NCI-H526 treated with DMSO at 0.1 percent for 48 hours (cell line): ENCODE results near the gene PRDM16.

Experiments used
- DNase-seq: peaks from one replicate; lab custom pipeline; 2025; lab: John Stamatoyannopoulos, UW

Gene PRDM16

DNA sequence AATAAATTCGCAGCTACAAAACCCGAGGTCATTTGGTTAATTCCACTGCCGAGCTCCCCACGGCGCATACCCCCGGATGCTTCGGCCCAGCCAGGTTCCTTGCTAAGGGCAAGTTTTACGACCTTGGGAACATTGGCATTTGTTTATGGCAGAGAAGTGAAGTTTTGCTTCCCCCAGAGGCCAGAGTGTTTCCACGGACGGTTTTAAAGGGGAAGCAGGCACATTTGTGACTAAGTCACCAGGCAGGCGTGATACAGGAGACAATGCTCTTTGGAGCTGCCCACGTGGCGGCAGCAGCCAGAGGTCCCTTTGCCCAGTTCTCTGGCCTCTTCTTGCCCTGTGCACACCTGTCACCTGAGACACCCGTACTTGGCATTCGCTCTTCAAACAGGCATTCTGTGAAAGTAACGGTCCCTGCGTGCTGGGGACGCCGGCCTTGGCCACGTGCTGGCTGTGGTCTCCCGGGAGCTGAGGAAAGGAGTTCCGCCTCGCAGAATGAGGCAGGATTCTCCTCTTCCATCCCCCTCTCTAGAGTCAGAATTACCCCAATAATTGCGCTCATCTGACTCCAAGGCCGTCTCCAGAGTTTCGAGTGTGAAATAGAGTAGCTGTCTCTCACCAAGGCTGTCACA, 138.3 kb downstream of the PRDM16 start:
- DNase-seq = no peak

DNA sequence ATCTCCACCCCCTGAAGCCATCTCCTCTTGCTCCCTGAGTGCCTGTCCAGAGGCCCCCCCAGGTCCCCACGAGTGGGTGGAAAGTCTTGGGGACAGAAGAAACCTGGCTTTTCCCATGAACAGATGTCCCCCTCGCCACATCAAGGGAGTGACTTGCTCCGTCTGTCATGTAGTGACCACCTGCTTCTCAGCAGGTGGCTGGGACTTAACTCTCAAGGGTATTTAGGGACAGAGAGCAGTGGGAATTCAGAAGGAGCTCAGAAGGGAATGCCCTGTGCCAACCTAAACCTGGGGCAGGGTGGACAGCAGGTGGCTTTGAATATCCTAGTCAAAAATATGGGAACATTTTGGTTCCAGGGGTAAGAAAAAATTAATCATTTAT, 139.8 kb downstream of the PRDM16 start:
- DNase-seq = no peak

DNA sequence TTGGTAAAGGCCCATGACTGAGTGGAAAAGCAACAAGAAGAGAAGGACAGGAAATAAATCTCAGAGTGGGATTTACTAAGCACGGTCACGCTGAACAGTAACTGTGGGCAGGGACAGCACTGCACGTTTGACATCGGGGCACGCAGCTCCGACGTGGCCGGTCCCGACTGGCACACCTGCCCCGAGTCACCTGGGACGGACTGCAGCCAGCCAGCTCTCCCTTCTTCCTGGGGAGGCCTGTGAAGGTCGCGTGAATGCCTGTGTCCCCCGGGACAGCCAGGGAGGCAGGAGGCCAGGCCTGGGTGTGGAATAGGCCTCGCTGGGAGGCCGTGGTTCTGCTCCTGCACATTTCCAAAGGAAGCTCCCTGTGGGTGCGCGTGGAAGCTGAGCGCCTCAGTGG, 140.2 kb downstream of the PRDM16 start:
- no peak for DNase-seq

DNA sequence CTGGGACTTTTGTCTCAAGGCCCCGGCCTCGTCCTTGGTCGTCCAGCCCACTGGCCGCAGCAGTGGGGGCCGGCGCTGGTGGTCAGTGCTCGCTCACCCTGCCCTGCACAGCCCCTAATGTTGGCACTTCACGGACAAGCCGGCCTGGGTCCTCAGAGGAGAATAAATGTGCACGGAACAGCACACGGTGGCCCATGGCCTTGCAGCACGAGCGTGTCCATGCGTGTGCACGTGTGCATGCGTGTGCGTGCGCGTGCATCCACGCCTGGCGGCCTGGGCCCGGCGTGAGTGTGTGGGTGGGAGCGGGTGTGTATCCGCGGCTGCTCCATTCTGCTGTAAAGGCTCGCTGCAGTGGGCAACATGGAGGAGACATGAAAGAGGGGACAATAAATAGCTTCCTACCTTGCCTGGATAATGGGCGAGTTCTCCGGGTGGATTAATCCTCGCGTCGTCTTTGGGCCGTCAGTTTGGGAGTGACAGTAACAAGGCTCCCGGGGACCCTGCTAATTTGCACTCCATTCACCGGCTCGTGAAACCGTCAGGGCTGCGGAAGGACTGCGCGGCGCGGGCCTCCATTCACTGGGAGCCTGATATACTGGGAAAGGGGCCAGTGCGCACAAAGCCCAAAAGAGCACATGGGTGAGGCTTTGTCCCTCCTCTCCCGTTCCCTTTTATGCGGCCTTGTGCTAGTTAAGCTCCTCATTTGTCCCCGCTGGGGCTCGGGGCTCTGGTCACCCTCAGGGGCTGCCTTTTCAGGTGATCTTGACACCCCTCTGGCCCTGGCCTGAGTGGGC, 142.8 kb downstream of the PRDM16 start:
- DNase-seq = no peak

DNA sequence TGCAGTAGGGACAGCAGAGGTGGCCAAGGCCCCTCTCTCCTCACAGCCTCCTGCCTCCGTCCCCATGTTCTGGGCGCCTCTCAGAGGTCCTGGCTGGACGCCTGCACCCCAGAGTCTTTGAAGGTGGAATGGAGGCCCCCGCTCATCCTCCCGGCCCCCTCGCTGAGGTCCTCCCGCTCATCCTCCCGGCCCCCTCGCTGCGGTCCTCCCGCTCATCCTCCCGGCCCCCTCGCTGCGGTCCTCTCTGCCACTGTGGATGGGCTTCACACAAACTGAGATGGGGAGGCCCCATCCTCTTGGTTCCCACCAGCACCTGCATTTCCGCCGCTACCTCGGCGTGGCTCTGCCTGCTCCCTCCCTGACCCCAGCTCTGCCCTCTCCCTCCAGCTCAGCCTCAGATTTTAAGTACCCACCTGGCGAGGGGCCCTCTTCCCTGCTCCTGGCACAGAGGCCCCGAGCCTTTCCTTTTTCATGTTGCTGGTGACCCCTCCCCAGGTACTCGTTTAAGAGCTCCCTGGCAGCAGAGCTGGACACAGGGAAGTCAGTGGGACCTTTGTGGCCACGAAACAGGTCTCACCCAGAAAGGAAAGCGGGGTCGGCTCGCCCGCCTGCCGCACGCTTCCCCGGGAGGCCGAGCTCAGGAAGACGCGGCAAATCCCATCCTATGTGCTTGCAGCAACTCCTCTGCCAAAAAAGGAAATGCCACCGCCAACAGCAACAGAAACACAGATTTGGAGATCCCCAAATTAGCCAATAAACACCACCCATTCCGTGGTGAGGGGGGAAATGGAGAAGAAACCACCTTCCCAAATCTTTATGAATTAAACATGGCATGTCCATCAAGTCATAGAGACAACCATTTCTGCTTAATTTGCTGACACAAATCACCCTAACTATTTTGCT, 143.7 kb downstream of the PRDM16 start:
- DNase-seq = no peak

DNA sequence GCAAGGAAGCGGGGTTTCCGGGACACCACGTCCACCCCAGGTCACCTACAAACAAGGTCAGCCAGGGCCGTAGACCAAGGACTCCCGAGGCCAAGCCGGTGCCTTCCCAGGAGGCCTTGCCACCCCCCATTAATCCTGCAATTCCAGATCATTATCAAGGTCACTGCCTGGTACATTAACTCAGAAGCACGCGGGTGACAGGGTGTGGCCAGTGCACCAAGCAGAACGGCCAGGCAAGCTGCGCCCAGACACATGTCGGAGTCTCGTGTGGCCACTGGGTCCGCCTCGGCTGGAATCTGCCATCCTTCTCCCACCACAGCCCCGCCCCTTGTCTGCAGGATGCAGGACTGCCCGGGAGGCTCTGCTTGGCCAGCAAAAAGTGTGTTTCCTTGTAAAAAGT, 144.7 kb downstream of the PRDM16 start:
- DNase-seq = no peak

DNA sequence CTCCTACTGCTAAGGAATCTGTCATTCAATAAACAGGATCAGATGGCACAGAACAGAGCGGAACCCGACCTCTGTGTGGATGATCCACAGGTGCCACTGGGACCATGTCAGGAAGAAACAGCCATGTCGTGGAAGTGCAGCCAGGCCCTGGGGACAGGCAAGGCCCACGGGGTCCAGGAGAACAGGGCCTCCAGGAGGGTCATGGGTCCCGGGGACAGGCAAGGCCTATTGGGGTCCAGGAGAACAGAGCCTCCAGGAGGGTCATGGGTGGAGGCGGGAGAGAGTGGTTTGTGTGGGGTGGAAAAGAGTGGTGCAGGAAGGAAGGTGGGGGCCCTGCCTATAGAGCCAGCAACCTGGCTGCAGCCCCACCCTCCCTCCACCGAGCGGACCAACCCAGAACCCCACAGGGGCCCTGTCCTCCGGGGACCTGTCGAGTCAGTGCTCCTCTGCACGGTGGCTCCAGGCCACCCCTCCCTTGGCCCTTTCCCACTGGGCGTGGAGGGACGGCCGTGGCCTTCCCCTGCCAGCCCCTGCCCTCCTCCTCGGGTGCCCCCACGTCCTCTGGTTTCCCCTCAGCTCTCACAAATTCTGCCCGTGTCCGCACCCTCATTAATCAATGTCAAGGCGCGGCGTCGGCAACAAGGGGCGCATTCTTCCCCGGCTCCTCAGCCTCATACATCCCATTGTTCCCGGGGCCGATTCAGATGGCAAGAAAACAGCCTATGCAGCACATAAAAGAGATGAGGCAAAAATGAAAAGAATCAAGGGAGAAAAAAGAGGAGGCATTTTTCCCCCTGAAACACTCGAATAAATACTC, 146.4 kb downstream of the PRDM16 start:
- DNase-seq = no peak

DNA sequence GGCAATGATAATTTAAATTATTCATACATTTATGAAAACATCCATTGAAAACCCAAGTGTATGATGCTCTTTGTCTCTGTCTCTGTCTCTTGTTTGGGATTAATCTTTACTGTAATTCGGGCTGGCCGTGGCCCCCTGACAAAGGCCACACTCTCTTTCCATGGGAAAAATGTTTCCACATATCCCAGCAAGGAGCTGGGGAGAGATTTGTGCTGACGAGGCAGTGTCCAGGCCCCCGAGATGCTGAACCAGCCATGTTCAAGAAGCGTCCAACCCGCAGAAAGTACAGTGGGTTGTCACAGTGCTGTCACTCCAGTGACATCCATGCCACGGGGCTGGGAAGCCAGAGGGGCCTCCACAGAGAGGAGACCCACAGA, 147.0 kb downstream of the PRDM16 start:
- no peak for DNase-seq

DNA sequence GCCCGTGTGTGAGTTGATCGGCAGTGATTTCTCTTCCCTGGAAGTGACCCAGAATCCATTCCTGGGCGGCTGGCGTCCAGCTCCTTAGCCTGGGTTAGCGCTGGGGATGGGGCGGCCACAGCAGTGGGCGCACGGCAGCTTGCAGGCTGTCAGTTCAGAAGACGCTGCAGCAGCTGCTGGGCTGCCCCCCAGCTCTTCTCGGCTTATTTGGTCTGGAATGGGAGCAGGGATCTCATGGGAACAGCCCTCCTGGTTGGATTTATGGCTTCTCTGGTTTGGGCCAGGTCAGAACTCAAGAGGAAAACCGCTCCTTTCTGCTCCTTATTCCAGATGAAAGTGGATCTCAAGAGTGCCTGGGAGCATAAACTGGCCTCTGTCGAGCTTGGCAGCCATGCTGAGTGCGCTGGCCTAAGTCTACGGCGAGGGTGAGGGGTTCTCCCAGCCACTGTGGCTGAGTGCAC, 148.2 kb downstream of the PRDM16 start:
- no peak for DNase-seq

DNA sequence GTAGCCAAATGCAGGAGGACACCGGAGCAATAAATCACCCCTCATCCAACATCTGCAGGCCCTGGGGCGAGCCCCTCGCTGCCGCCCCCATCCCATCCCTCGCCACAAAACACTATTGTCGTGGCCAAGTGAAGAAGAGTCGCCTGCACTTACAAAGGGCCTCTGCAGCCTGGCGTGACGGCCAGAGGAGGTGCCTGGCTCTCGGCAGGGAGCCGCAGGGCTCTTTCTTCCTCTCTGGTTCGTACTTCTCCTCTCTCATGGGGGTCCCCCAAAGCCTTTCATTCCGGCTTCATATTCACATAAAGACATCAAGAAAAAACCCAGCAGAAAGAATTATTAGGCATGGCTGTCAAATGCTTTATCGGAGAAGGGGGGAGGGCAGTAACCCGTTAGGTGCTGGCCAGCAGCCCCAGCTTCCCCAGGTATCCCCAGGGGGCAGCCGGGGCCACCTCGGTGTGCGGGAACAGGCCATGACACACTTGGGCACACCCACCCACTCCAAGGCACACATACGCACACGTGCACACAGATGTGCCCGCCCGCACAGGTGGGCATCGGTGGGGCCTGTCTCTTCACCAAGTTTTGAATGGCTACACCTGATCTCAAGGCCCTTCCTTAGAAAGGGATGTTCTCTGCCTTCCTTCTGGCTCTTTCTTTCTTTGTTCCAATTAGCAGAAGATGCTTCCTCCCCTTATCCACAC, 149.1 kb downstream of the PRDM16 start:
- DNase-seq = no peak

DNA sequence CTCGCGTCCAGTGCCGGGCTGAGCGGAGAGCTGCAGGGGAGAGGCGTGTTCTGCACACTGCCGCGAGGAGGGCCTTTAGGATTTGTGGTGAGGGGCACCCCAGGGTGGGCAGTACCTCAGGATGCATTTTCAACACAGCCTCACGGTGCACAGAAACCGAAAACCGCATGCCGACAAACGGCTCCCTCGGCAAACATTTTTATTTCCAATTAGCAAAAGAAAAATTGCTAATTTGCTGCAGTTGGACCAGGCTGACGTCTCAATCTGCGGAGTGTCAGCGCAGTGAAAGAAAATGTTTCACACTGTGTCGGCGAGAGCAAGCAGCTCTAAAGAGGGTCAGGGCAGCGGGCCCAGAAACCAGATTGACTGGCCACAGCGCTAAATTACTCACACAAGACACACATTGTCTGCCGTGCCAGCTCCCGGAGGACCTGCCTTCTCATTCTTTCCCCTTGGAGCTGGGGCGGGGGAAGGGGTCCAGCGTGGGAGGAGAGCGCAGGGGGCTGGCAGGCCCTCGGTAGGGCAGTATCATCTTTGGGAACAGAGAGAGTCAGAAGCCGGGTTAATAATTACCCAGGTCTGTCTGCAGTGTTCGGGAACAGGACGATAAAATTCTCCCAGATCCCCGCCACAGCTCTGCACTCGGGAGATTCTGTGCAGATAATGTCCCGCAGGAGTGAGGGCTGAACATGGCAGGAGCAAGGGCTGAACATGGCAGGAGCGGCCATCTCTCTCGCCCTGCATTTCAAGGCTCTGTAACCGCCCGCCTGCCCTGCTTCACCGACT, 150.2 kb downstream of the PRDM16 start:
- peak; percentile 12 for DNase-seq

DNA sequence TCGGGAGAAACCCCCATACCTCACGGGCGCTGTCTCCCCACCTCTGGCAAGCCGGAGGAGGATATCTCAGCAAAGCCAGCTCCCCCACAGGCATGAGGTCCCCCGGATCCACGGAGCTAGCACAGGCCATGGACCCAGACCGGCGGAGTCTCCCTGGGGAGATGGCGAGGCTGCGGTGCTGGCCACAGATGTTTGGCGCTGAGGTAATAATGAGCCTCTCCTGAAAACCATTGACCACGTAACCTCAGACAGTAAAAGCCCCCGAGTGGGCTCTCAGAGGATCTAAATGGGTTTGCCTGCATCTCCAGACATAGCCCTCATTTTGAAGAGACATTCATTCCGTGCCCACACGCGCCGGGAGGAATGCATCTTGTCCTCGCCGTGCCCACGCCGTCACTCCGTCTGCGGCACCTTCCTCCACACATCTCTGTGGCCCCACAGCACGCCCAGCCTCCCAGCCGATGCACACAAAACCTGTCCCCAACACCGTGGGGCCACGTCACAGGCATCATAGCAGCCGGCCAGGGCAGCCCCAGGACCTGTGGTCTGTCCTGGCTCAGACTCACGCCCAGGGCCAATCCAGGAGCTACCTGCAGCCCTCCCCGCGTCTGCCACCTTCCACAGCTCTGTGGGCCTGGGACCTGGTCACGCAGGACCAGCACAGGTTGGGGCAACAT, 150.9 kb downstream of the PRDM16 start:
- no peak for DNase-seq

DNA sequence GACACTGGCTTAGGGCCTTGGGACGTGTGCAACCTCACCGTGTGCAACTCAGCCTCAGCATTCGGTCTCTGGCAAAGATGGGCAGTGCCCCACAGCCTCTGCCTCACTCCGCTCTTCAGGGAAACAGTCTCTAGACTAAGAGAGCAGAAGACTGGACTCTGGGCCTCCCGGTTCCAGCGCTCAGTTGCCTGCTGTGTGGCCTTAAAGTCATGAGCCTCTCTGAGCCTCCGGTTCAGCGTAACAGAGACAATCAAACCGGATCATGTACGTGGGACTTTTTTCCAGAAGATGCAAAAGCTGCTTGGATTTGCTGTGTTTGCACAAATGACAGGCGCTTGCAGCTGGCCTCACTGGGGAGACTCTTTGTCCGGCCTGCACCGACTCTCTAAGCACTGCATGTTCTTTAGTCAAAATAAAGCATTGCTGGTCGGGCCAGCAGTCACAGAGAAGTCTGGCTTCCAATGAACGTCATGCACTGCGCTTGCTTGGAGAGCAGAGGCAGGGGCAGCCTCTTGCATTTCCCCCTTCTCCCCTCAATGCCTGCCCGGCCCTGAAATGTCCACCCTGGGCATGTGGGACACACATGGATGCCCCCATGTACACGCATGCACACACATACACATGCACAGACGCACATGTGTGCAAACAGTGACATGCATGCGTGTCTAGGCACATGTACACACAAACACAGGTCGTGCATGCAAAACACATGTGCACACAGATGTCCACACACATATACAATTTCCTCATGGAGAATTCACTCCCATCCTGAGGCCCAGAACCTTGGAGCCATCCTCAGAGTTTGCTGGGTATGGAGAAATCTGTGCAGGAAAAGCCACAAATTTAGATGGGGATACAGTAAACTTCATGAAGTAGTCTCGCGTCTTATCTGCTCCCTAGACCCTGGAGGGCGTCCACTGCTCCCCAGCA, 152.4 kb downstream of the PRDM16 start:
- no peak for DNase-seq

DNA sequence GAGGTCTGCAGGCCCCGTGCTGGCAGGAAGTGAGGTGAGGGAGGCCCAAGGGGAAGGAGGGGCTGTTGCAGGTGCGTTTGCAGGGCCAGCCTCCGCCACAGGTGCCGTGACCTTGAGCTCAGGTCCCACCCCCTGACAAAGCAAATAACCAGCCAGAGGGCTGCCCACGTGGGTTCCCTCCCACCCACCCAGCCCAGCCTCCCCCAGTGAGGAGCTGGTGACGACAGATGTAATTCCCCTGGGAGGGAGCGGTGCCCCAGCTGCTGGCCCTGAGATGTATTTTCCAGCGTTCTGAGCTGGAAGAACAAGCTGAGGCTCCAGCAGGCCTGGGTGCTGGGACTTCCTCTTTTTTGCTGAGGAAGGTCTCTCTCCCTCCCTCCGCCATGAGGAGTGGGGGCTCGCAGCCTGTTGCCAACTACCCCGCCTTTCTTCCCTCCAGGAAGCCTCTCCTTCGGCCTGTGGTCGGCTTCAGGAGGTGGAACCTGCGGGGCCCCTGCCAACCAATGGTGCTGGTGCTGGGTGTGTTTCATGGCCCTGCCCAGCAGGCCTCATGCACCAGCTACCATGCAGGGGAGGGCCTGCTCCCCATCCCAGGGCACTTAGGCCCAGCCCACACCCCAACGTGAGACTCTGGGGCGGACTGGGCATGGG, 153.2 kb downstream of the PRDM16 start:
- DNase-seq = no peak

DNA sequence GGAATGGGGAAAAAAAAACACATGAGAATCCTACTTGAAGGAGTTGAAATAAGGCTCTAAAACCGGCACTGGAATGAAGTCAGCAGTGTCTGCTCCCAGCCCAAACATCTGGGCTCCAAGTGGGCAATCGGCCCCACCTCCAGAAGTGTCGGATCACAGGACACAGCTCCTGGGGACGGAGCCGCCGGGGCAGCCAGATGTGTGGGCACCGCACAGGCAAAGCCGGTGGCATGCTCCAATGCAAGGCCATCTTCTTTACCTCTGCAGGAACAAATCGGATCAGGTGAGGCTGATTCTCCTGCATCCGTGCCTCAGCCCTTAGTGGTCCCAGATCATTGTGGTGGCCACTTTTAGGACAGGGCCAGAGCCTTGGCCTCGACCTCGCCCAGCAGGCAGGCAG, 156.7 kb downstream of the PRDM16 start:
- no peak for DNase-seq

DNA sequence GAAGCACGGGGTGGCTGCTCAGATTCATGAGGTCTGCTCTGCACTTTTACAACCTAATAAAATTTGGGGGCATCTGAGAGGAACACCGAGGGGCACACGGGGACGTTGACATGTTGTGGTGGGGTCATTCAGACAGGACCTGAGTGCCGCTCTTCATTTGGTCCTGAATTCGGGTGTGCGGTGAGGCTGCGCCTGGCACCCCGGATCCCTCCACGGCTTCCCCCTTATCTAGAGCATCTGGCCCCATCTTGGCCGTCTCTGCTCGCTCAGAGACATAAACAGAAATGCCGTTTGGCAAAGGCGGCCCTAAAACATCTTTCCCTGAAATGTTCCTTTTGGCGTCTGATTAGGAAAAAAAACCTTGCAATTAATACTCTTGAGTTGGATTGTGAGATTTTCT, 157.2 kb downstream of the PRDM16 start:
- DNase-seq = no peak

DNA sequence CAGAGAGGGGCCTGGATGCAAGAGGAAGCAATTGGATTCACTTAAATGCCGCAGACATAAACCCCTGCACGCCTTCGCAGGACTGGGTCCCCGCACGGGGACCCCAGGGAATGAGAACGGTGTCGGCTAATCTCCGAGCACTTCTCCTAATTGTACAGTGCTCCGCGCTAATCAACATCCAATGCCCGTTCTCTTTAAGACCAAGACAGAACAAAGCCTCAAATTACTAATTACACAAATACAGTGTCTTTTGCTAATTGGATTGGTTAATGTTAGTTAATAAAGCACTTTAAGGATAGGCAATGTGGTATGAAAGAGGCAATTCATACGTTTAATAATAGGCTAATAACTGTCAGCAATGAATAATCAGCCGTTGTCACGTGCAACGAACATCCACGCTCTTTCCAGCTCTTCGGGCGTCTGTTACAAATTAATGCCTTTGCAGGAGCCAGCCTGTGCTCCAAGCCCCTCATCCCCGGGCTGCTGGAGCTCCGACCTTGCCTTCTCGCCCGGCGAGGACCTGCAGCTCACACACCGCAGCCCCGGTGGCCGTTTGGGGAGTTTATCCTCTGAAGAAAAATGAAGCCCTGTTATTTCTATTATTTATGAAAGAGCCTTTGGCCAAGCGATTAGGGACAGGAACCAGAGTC, 157.8 kb downstream of the PRDM16 start:
- no peak for DNase-seq

DNA sequence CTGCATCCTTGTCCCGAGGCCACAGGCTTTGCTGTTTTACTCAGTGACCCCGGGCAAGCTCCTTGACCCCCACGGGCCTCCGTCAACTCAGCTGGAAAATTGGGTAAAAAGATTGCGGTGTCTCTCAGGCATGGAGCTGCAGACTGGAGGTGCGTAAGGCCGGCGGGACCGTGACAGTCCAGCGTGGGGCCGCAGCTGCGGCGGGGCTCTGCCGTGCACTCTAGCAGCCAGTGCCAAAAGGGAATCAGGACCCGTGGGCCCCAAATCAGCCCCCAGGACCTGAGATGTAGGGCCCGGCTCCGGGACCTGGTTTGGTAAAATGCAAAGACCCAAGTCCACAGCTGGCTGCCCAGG, 158.3 kb downstream of the PRDM16 start:
- no peak for DNase-seq
